ENCODE measurements around the gene SLC24A4.

The SLC24A4 gene

GRCh38 chr14:92317511-92317910, 5.5 kb upstream of the SLC24A4 start:
- no peak for DNase-seq

GRCh38 chr14:92321701-92322100, 1.3 kb upstream of the SLC24A4 start:
- no peak for DNase-seq

GRCh38 chr14:92322516-92322915, 449 bp upstream of the SLC24A4 start:
- DNase-seq, result no peak

GRCh38 chr14:92323916-92324818, 1.2 kb downstream of the SLC24A4 start:
- no peak for DNase-seq

- DNase-seq, result peak; percentile 9
Measured at GRCh38 chr14:92325835-92326234, 2.9 kb downstream of the SLC24A4 start.

GRCh38 chr14:92328664-92329255, 5.8 kb downstream of the SLC24A4 start:
- no peak for DNase-seq

- DNase-seq, result no peak
Measured at GRCh38 chr14:92334050-92334449, 11.1 kb downstream of the SLC24A4 start.

- no peak for DNase-seq
Measured at GRCh38 chr14:92336363-92336762, 13.4 kb downstream of the SLC24A4 start.

GRCh38 chr14:92339426-92339825, 16.5 kb downstream of the SLC24A4 start:
- no peak for DNase-seq

- DNase-seq, result no peak
Measured at GRCh38 chr14:92340071-92340470, 17.1 kb downstream of the SLC24A4 start.

- DNase-seq, result no peak
Measured at GRCh38 chr14:92340931-92341330, 18.0 kb downstream of the SLC24A4 start.

GRCh38 chr14:92341791-92342190, 18.8 kb downstream of the SLC24A4 start:
- DNase-seq, result no peak

- no peak for DNase-seq
Measured at GRCh38 chr14:92348154-92348553, 25.2 kb downstream of the SLC24A4 start.

- DNase-seq, result no peak
Measured at GRCh38 chr14:92351750-92352149, 28.8 kb downstream of the SLC24A4 start.

GRCh38 chr14:92352158-92352985, 29.4 kb downstream of the SLC24A4 start:
- peak; percentile 23 for DNase-seq

GRCh38 chr14:92353447-92353846, 30.5 kb downstream of the SLC24A4 start:
- no peak for DNase-seq

- DNase-seq, result no peak
Measured at GRCh38 chr14:92356677-92357076, 33.7 kb downstream of the SLC24A4 start.

- no peak for DNase-seq
Measured at GRCh38 chr14:92360651-92361370, 37.8 kb downstream of the SLC24A4 start.

GRCh38 chr14:92362781-92363235, 39.8 kb downstream of the SLC24A4 start:
- no peak for DNase-seq

- DNase-seq, result no peak
Measured at GRCh38 chr14:92366237-92366636, 43.3 kb downstream of the SLC24A4 start.

GRCh38 chr14:92368001-92368400, 45.0 kb downstream of the SLC24A4 start:
- DNase-seq, result no peak

GRCh38 chr14:92369097-92369496, 46.1 kb downstream of the SLC24A4 start:
- no peak for DNase-seq

- no peak for DNase-seq
Measured at GRCh38 chr14:92372230-92372629, 49.3 kb downstream of the SLC24A4 start.
